GM12864 (cell line): Measurements from ENCODE around the gene KCNJ12.

Source experiments
- DNase-seq: peaks from one replicate; pipeline ENCODE4 v3.0.0-alpha.2; 2011; ENCODE audit warnings: low read depth
- H3K4me3 ChIP-seq: 2 replicates; pipeline ENCODE4 v1.5.1; 2011; ENCODE audit warnings: mild to moderate bottlenecking, low read depth, low read length, control low read depth
- CTCF ChIP-seq: IDR thresholded peaks from 2 replicates; pipeline ENCODE4 v1.5.1; 2011; ENCODE audit warnings: low read depth, mild to moderate bottlenecking, moderate library complexity, low read length, control low read depth, inconsistent platforms; ENCODE audit errors: missing control alignments

The KCNJ12 gene

GRCh38 chr17:21382560-21383495 lies 6.7 kb downstream of the KCNJ12 start:
- no peak for DNase-seq
- no peak for TF ChIP-seq CTCF
- no peak overlapping the region for H3K4me3 ChIP-seq

- TF ChIP-seq CTCF = no peak
- H3K4me3 ChIP-seq = no peak overlapping the region
- no peak for DNase-seq
Measured at GRCh38 chr17:21385281-21385845, 9.2 kb downstream of the KCNJ12 start.

GRCh38 chr17:21387616-21388015 lies 11.5 kb downstream of the KCNJ12 start:
- TF ChIP-seq CTCF = no peak
- H3K4me3 ChIP-seq = no peak overlapping the region
- DNase-seq = no peak

- TF ChIP-seq CTCF = no peak
- no peak overlapping the region for H3K4me3 ChIP-seq
- no peak for DNase-seq
Measured at GRCh38 chr17:21388066-21388465, 11.9 kb downstream of the KCNJ12 start.

- DNase-seq = no peak
- TF ChIP-seq CTCF = no peak
- no peak overlapping the region for H3K4me3 ChIP-seq
Measured at GRCh38 chr17:21388944-21389343, 12.8 kb downstream of the KCNJ12 start.

- no peak overlapping the region for H3K4me3 ChIP-seq
- no peak for DNase-seq
- no peak for TF ChIP-seq CTCF
Measured at GRCh38 chr17:21389394-21389793, 13.2 kb downstream of the KCNJ12 start.

- DNase-seq = no peak
- H3K4me3 ChIP-seq = no peak overlapping the region
- no peak for TF ChIP-seq CTCF
Measured at GRCh38 chr17:21390294-21390693, 14.1 kb downstream of the KCNJ12 start.
